HG02970 (cell line): ENCODE measurements around the gene VWDE.
"Not testable (repeated sequence)": the region's sequence is repeated elsewhere in the genome, so short reads cannot be mapped to it uniquely, and the experiment has no call there.

Experiments used
- ATAC-seq: cut with Tn5 transposase; IDR thresholded peaks from one replicate; pipeline ENCODE4 v1.9.1; 2021; ENCODE audit warnings: mild to moderate bottlenecking, moderate library complexity, moderate number of reproducible peaks; ENCODE audit not compliant: unreplicated experiment, low FRiP score

VWDE gene

GRCh38 chr7:12402365-12402725 is 1.3 kb downstream of the VWDE start:
- no peak for ATAC-seq

- no peak for ATAC-seq
Measured at GRCh38 chr7:12401538-12402364, 1.9 kb downstream of the VWDE start.

GRCh38 chr7:12398186-12398585 is 5.5 kb downstream of the VWDE start:
- ATAC-seq: no peak

GRCh38 chr7:12397671-12398070 is 6.0 kb downstream of the VWDE start:
- no peak for ATAC-seq

- ATAC-seq: not testable (repeated sequence)
Measured at GRCh38 chr7:12396670-12397069, 7.0 kb downstream of the VWDE start.

- no peak for ATAC-seq
Measured at GRCh38 chr7:12391922-12392615, 11.6 kb downstream of the VWDE start.

GRCh38 chr7:12389089-12389700 is 14.5 kb downstream of the VWDE start:
- peak; percentile 95 for ATAC-seq

- no peak for ATAC-seq
Measured at GRCh38 chr7:12386313-12386740, 17.3 kb downstream of the VWDE start.

GRCh38 chr7:12385364-12385786 is 18.3 kb downstream of the VWDE start:
- ATAC-seq: no peak

- ATAC-seq: no peak
Measured at GRCh38 chr7:12383377-12383776, 20.3 kb downstream of the VWDE start.

GRCh38 chr7:12378389-12378788 is 25.3 kb downstream of the VWDE start:
- ATAC-seq: no peak

- no peak for ATAC-seq
Measured at GRCh38 chr7:12377406-12377805, 26.3 kb downstream of the VWDE start.

GRCh38 chr7:12373580-12374263 is 29.9 kb downstream of the VWDE start:
- no peak for ATAC-seq

- ATAC-seq: no peak
Measured at GRCh38 chr7:12370249-12370648, 33.4 kb downstream of the VWDE start.

GRCh38 chr7:12369756-12370155 is 33.9 kb downstream of the VWDE start:
- ATAC-seq: no peak

- ATAC-seq: no peak
Measured at GRCh38 chr7:12369072-12369471, 34.6 kb downstream of the VWDE start.

GRCh38 chr7:12360948-12361347 is 42.7 kb downstream of the VWDE start:
- ATAC-seq: no peak

- ATAC-seq: no peak
Measured at GRCh38 chr7:12358694-12359093, 45.0 kb downstream of the VWDE start.

- ATAC-seq: no peak
Measured at GRCh38 chr7:12357508-12357907, 46.2 kb downstream of the VWDE start.

GRCh38 chr7:12351843-12352242 is 51.8 kb downstream of the VWDE start:
- ATAC-seq: no peak

GRCh38 chr7:12350971-12351370 is 52.7 kb downstream of the VWDE start:
- no peak for ATAC-seq
